GM12865 (cell line): ENCODE data around the gene TBC1D32.
A peak's percentile ranks its signal among the peaks of the same experiment; 100 is the strongest.

Source experiments
- DNase-seq: peaks from one replicate; pipeline ENCODE4 v3.0.0; 2010; ENCODE audit warnings: low read depth
- H3K4me3 ChIP-seq: 2 replicates; pipeline ENCODE4 v1.5.1; 2011; ENCODE audit warnings: mild to moderate bottlenecking, low read depth, low read length, control low read depth
- CTCF ChIP-seq: IDR thresholded peaks from 2 replicates; pipeline ENCODE4 v1.5.1; 2011; ENCODE audit warnings: low read length, control low read depth, low read depth, inconsistent platforms; ENCODE audit not compliant: insufficient read depth; ENCODE audit errors: missing control alignments

TBC1D32 gene

GRCh38 chr6:121260651-121261102 is 73.6 kb downstream of the TBC1D32 start:
- no peak for TF ChIP-seq CTCF
- no peak overlapping the region for H3K4me3 ChIP-seq
- no peak for DNase-seq

GRCh38 chr6:121247386-121247785 is 86.9 kb downstream of the TBC1D32 start:
- peak; percentile 11 for DNase-seq
- TF ChIP-seq CTCF, result no peak
- no peak overlapping the region for H3K4me3 ChIP-seq

GRCh38 chr6:121242386-121242785 is 91.9 kb downstream of the TBC1D32 start:
- no peak overlapping the region for H3K4me3 ChIP-seq
- no peak for TF ChIP-seq CTCF
- no peak for DNase-seq

- no peak for DNase-seq
- TF ChIP-seq CTCF, result no peak
- no peak overlapping the region for H3K4me3 ChIP-seq
These were observed 96.4 kb downstream of the TBC1D32 start for GRCh38 chr6:121237859-121238258.

GRCh38 chr6:121236984-121237383 is 97.3 kb downstream of the TBC1D32 start:
- no peak overlapping the region for H3K4me3 ChIP-seq
- TF ChIP-seq CTCF, result no peak
- DNase-seq, result no peak

GRCh38 chr6:121235386-121235785 is 98.9 kb downstream of the TBC1D32 start:
- TF ChIP-seq CTCF, result no peak
- DNase-seq, result no peak
- H3K4me3 ChIP-seq, result no peak overlapping the region

- TF ChIP-seq CTCF, result no peak
- H3K4me3 ChIP-seq, result no peak overlapping the region
- DNase-seq, result no peak
These were observed 110.3 kb downstream of the TBC1D32 start for GRCh38 chr6:121223930-121224329.
